Astrocyte of the cerebellum (primary cell): ENCODE results near the gene GBE1.
"Not testable (repeated sequence)": the region's sequence is repeated elsewhere in the genome, so short reads cannot be mapped to it uniquely, and the experiment has no call there.

Experiments used
- DNase-seq: peaks from one replicate; pipeline ENCODE4 v3.0.0-alpha.2; 2011; ENCODE audit warnings: low read depth
- H3K4me3 ChIP-seq: 2 replicates; pipeline ENCODE4 v1.5.1; 2011; ENCODE audit warnings: mild to moderate bottlenecking, low read depth, low read length, moderate library complexity
- in situ Hi-C: cut with HindIII; loops from 2 replicates; pipeline ENCODE4 v1.10.0; 2017; ENCODE audit warnings: low sequenced_read_pairs
- TF ChIP-seq, protein P1 (sequence below): IDR thresholded peaks from 2 replicates; pipeline ENCODE4 v1.5.1; 2012; ENCODE audit warnings: low read length, low read depth, moderate library complexity, mild to moderate bottlenecking; ENCODE audit errors: missing control alignments

GBE1 gene

DNA sequence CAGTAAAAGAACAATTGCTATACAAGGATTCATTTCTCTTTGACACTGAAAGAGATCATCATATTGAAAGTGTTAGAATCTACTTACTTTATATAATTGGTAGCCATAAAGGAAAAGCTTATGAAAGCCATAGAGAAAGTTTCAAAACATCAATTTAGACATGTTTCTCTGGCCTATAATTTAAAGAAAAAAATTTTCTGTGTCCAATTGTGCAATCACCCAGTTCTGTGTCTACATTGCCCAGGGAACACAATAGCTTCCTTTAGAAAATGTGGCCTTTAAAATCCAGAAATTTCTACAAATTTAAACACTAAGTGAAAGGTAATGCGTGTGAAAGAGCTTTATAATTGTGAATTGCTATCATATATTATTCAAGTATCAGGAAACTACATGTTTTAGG lies 259.2 kb downstream of the GBE1 start:
- TF ChIP-seq, protein P1, sequence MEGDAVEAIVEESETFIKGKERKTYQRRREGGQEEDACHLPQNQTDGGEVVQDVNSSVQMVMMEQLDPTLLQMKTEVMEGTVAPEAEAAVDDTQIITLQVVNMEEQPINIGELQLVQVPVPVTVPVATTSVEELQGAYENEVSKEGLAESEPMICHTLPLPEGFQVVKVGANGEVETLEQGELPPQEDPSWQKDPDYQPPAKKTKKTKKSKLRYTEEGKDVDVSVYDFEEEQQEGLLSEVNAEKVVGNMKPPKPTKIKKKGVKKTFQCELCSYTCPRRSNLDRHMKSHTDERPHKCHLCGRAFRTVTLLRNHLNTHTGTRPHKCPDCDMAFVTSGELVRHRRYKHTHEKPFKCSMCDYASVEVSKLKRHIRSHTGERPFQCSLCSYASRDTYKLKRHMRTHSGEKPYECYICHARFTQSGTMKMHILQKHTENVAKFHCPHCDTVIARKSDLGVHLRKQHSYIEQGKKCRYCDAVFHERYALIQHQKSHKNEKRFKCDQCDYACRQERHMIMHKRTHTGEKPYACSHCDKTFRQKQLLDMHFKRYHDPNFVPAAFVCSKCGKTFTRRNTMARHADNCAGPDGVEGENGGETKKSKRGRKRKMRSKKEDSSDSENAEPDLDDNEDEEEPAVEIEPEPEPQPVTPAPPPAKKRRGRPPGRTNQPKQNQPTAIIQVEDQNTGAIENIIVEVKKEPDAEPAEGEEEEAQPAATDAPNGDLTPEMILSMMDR, result no peak
- in situ Hi-C loops, result no loop called here
- no peak for DNase-seq
- no peak overlapping the region for H3K4me3 ChIP-seq

DNA sequence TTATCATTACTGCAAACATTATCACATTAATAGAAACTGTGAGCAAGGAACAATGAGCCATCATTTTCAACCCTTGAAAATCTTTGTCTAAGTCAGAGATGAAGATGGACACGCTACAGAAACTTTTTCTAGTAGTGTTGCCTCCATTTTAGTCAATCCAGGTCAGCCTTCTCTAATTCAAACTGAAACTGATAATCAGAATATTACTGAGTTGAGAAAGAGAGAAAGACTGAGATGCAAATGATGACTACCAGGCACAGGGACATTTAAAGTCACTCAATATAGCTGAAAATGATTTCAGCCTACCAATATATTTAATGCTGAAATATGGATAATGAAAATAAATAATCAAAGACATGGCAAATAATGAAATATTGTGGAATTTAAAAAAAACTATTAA lies 261.4 kb downstream of the GBE1 start:
- TF ChIP-seq, protein P1, result no peak
- DNase-seq, result no peak
- no peak overlapping the region for H3K4me3 ChIP-seq
- in situ Hi-C loops, result no loop called here

DNA sequence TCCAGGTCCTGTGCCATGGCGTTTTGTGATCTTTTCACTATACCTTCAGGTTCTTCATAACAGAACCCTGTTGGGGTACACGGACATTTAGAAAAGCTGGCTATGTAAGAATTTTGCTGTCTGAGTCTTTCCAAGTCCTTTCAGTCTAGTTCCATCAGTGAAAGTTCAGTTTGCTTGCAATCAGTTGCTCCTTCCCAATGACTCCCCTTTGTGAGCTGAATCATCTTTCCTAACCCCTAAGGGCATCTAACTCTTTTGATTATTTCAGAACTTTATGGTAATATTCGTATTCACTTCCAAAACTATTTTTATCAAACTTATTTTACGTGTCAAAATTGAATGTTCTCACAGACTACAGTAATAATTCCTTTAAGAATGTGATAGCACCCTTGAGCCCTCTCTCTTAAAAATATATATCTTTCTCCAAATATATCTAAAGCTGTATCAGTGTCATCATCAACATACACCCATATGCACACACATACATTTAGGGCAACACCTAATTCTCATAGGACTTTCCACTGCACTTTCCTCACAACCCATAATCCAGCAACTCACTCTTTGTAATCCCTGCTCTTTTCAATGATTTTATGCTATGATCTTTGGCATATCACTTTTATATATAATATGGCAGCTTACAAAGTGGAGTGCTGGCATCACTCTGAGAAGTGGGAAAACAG lies 263.7 kb downstream of the GBE1 start:
- H3K4me3 ChIP-seq, result no peak overlapping the region
- DNase-seq, result no peak
- TF ChIP-seq, protein P1, result no peak
- in situ Hi-C loops, result no loop called here

DNA sequence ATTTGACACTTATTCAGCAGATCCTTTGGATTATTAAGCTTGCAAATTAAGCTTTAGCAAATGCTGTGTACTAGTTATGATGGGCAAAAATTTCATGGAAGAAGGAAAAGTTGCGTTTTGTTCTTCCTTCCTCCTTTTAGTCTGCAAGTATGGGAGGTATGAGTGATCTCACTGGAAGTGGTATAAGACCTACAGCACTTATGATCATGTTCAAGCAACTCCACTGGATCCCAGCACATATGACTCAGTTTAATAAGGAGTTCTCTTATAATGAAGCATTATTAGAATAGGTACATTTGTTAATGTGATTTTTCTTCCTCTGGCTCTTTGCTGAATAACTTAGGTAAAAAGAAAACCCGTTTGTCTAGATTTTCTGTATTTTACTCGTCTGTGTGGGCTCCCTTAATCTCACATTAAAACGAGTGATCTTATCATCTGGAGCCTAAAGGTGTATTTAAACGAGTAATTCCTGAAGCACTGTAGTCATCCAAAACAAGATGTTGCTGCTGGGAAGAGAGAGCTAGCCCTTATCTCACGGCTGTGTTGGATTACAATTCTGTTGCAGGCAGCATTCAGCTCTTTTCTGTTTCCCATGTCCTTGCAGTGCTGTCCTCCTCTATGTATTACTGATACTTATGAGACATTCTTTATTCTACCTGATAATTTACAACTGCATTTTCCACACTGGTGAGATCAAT lies 264.9 kb downstream of the GBE1 start:
- TF ChIP-seq, protein P1, result no peak
- no peak overlapping the region for H3K4me3 ChIP-seq
- no peak for DNase-seq
- in situ Hi-C loops, result no loop called here

DNA sequence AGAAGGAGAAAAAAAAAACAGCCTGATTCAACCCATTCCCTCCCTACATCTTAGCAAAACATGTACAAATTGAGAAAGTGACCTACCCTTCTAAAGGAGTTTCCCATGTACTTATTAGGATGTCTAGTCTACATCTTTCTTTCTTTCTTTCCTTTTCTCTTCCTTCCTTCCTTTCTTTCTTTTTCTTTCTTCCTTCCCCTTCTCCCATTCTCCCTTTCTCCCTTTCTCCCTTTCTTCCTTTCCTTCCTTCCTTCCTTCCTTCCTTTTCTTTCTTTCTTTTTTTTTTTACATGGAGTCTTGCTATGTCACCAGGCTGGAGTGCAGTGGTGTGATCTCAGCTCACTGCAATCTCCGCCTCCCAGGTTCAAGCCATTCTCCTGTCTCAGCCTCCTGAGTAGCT lies 269.0 kb downstream of the GBE1 start:
- H3K4me3 ChIP-seq, in situ Hi-C loops, DNase-seq: not testable (repeated sequence)

DNA sequence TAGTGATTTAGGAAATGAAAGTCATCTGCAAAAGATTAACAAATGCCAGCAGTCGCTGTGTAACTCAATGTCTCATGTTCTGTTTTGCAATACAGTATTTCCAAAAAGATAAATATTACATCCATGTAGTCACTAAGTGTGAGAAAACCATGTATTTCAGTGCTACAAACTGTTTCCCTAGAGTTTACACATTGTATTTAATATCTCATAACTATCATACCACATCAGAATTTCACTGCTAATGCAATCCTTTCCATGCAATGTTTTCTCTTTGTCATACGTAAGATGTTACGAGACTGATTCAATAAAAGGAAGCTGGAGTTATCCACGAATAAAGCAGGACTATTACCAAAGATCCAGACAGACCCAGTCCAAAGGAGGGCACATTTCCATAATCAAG lies 269.4 kb downstream of the GBE1 start:
- no peak overlapping the region for H3K4me3 ChIP-seq
- no peak for DNase-seq
- TF ChIP-seq, protein P1, result no peak
- in situ Hi-C loops, result no loop called here

DNA sequence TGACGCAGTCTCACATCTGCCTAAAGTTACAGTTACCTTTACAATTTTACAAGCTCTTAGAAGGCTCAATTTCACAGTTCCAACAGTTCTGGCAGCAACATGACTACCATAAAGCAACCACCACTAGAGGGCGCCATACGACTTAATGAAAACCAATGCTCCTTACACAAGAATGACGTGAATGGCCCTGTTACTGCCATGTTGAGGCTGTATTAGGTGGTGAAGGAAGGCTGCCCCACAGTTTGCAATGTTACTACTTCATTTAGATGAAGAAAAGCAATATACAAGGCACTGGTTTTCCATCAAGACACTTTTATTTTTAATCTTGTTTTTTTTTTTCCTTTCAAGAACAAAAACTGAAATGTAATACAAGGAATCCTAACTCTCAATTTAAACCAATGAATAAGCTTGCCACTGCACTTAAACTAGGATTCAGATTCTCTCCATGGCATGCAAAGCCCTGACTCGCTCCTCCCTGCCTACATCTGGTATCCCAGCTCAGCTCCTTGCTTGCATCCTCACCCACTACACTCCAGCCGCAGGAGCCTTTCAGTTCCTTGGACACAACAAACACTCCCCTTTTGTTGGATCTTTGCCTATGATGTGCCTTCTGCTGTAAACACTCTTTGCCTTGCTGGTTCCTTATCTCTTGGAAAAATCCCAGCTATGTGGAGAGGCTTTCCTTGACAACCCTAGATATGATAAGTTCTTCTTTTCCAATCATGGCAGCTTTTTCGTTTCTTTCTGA lies 270.7 kb downstream of the GBE1 start:
- H3K4me3 ChIP-seq, result no peak overlapping the region
- TF ChIP-seq, protein P1, result peak; percentile 78
- peak; percentile 89 for DNase-seq
- in situ Hi-C loops, result no loop called here
